ENCODE results near the gene SPATA31D1. TPM values are rescaled to one million over a fixed set of nuclear protein-coding genes. Genes with fewer than 3 reads are reported as not detected.

SPATA31D1 gene
- total RNA-seq, 2 donors from 2014 or later, result not detected

DNA sequence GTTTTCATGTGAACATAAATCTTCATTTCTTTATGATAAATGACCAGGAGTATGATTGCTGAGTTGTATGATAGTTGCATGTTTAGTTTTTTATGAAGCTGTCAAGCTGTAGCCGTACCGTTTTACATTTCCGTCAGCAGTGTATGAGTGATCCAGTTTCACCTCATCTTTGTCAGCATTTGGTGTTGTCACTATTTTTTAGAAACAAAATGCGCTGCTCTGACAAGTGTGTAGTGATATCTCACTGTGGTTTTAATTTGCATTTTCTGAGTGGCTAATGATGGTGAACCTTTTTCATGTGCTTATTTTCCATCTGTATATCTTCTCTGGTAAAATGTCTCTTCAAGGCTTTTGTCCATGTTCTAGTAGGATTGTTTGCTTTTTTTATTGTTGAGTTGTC is 6.7 kb upstream of the SPATA31D1 start:
- no peaks in the 10 kb centered on the region for H3K36me3 ChIP-seq
- H3K9me3 ChIP-seq, result no peaks in the 10 kb centered on the region
- DNase-seq, result no peak
- TF ChIP-seq, protein P1, sequence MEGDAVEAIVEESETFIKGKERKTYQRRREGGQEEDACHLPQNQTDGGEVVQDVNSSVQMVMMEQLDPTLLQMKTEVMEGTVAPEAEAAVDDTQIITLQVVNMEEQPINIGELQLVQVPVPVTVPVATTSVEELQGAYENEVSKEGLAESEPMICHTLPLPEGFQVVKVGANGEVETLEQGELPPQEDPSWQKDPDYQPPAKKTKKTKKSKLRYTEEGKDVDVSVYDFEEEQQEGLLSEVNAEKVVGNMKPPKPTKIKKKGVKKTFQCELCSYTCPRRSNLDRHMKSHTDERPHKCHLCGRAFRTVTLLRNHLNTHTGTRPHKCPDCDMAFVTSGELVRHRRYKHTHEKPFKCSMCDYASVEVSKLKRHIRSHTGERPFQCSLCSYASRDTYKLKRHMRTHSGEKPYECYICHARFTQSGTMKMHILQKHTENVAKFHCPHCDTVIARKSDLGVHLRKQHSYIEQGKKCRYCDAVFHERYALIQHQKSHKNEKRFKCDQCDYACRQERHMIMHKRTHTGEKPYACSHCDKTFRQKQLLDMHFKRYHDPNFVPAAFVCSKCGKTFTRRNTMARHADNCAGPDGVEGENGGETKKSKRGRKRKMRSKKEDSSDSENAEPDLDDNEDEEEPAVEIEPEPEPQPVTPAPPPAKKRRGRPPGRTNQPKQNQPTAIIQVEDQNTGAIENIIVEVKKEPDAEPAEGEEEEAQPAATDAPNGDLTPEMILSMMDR (IDR thresholded peaks at IDR 0.05), result no peak
- intact Hi-C loops (cut with DNase I), result no loop called here
- H3K27me3 ChIP-seq, result no peaks in the 10 kb centered on the region
- no peak overlapping the region for H3K27ac ChIP-seq
- H3K9ac ChIP-seq (ENCODE audit: low read depth in 2 of 2, low read length in 2 of 2), result no peak overlapping the region
- H3K4me1 ChIP-seq, result no peaks in the 10 kb centered on the region
- no peak overlapping the region for H3K4me3 ChIP-seq

DNA sequence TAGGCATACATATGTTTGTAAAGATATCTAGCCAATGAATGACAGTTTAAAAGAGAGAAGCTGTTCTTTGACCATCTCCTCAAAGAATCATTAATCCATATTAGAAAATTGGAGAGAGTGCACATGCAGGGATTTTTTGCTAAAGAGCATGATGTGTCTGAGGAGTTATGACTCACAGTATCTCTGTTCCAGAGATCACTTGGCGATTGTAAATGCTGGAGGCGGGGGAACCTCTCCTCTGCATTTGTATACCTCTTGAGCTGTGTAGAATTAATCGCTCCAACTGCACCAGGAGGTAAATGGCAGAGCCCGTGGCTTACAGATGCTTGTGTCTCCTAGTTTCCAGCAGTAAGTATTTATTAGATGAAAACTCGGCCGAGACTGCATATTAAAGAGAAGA is 3.6 kb upstream of the SPATA31D1 start:
- TF ChIP-seq, protein P1 (IDR thresholded peaks at IDR 0.05), result no peak
- no peak overlapping the region for H3K27ac ChIP-seq
- H3K9me3 ChIP-seq, result no peaks in the 10 kb centered on the region
- H3K4me3 ChIP-seq, result no peak overlapping the region
- no peaks in the 10 kb centered on the region for H3K36me3 ChIP-seq
- no peak for DNase-seq
- no peaks in the 10 kb centered on the region for H3K4me1 ChIP-seq
- no peak overlapping the region for H3K9ac ChIP-seq (ENCODE audit: low read depth in 2 of 2, low read length in 2 of 2)
- intact Hi-C loops (cut with DNase I), result no loop called here
- H3K27me3 ChIP-seq, result no peaks in the 10 kb centered on the region

DNA sequence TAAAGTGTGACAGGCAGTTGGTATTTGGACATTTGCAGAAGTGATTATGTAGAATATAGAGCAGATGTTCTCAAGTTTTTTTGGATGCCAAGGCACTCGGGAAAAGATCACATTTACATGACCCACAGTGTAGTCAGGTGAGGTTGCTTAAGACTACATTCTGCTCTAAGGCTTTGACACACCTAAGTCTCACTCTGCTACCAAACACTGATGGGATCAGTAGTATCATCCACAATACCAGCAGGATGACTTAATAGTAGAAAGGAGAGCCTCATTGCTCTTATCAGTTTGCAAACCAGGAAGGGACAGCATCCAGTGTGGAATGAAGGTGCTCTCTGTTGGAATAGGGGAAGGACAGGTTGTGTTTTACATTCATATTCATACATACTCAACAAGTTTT is 2.5 kb upstream of the SPATA31D1 start:
- DNase-seq, result no peak
- Histone ChIP-seq H3K9me3 (no peaks in the 10 kb centered on the region), H3K27me3 (no peaks in the 10 kb centered on the region), H3K4me3 (no peak overlapping the region), H3K4me1 (no peaks in the 10 kb centered on the region), H3K9ac (ENCODE audit: low read depth in 2 of 2, low read length in 2 of 2) (no peak overlapping the region), H3K36me3 (no peaks in the 10 kb centered on the region), H3K27ac (no peak overlapping the region)
- TF ChIP-seq, protein P1 (IDR thresholded peaks at IDR 0.05), result no peak
- intact Hi-C loops (cut with DNase I), result no loop called here

DNA sequence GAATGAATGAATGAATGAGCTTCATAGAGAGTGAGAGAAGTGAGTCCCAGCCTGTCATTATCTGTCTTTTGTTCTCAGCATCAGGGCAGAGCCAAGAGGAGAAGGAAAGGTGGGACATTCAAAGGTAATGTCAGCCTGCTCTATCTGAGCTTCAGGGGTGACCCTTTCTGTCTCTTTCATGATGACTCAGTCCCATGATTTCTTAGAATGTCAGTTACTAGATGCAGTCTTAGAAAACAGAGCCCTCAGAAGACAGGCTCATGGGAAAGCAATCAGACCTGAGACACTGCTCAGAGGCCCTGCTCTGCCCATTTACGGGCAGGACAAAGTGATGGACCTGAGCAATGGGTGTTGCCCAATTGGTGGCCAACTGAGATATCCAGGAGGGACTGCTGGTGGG is 1.1 kb downstream of the SPATA31D1 start:
- Histone ChIP-seq H3K4me3 (no peak overlapping the region), H3K4me1 (no peaks in the 10 kb centered on the region), H3K9ac (ENCODE audit: low read depth in 2 of 2, low read length in 2 of 2) (no peak overlapping the region), H3K36me3 (no peaks in the 10 kb centered on the region), H3K27me3 (no peaks in the 10 kb centered on the region), H3K27ac (no peak overlapping the region), H3K9me3 (no peaks in the 10 kb centered on the region)
- intact Hi-C loops (cut with DNase I), result no loop called here
- no peak for DNase-seq
- TF ChIP-seq, protein P1 (IDR thresholded peaks at IDR 0.05), result no peak

DNA sequence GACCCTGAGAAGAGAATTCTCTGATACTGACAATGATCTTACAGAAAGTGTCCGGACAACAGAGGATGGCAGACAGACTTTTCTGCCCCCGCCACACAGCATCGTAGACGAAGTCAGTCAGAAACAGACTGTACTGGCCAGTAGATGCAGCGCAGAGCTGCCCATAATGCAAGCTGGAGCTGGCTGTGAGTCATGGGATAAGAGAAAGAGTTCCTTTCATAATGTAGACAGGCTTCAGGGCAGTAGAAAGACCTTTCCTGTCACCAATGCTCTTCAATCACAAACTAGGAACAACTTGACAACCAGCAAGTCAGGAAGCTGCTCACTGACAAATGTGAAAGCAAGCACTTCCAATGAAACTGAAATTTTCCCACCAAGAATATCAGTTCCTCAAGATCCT is 5.1 kb downstream of the SPATA31D1 start:
- Histone ChIP-seq H3K4me3 (no peak overlapping the region), H3K9ac (ENCODE audit: low read depth in 2 of 2, low read length in 2 of 2) (no peak overlapping the region), H3K27me3 (no peaks in the 10 kb centered on the region), H3K27ac (no peak overlapping the region), H3K9me3 (no peaks in the 10 kb centered on the region), H3K36me3 (no peaks in the 10 kb centered on the region), H3K4me1 (no peaks in the 10 kb centered on the region)
- TF ChIP-seq, protein P1 (IDR thresholded peaks at IDR 0.05), result no peak
- intact Hi-C loops (cut with DNase I), result no loop called here
- DNase-seq, result no peak

DNA sequence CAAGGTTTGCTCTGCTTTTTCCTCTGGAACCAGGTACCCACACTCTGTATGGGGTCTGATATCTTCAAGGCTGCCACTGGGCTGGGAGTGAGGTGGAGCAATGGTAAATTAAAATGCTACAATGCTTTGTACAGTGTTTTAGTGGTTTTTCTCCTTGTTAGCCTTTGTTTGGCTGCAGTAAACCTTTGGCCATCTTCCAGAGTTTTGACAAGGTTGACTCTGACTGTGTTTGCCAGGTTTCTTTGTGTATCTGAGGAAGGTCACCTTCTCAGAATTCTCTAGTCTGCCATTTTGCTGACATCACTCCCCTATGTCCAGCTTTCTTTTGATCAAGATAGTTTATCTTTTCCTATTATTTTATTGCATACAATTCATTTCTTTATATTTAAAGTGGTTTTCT is 11.2 kb downstream of the SPATA31D1 start:
- H3K9ac ChIP-seq (ENCODE audit: low read depth in 2 of 2, low read length in 2 of 2), result no peak overlapping the region
- no peaks in the 10 kb centered on the region for H3K27me3 ChIP-seq
- TF ChIP-seq, protein P1 (IDR thresholded peaks at IDR 0.05), result no peak
- no peaks in the 10 kb centered on the region for H3K4me1 ChIP-seq
- no peaks in the 10 kb centered on the region for H3K36me3 ChIP-seq
- H3K4me3 ChIP-seq, result no peak overlapping the region
- H3K27ac ChIP-seq, result no peak overlapping the region
- DNase-seq, result no peak
- intact Hi-C loops (cut with DNase I), result no loop called here
- H3K9me3 ChIP-seq, result no peaks in the 10 kb centered on the region
